UCSD-AML1 (cell line): ENCODE results near the gene GUCA1A.
"Not testable (repeated sequence)": the region's sequence is repeated elsewhere in the genome, so short reads cannot be mapped to it uniquely, and the experiment has no call there.

Experiments
- DNase-seq: peaks from one replicate; lab custom pipeline; 2025; ENCODE audit not compliant: unreplicated experiment; lab: John Stamatoyannopoulos, UW

Gene GUCA1A

DNA sequence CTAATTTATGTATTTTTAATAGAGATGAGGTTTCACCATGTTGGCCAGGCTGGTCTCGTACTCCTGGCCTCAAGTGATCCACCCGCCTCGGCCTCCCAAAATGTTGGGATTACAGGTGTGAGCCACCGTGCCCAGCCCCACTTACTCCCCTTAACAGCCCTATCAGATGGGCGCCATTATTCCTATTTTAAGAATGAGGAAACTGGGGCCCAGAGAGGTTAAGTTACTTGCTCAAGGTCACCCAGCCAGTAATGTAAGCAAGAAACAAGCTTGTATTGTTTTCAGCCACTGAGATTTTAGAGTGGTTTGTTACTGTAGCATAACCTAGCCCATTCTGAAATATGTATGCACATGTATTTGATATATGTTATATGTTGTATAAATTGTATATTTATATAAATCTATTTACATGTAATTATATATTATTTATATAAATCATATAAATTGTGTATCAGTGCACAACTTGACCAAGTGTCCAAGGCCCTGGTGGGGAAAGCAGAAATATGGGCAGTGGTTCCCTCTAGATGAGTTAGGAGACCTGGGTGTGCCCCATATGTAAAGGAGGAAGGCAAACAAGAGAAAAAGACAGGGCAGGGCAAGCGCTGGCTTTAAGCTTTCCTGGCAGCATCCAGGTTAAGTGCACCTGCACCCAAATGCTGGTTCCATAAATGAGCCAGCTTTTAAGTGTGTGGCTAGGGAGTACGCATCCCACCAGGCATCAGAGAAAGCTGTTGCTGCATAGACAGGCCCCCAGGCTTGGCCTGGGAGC, 1.2 kb upstream of the GUCA1A start:
- no peak for DNase-seq

DNA sequence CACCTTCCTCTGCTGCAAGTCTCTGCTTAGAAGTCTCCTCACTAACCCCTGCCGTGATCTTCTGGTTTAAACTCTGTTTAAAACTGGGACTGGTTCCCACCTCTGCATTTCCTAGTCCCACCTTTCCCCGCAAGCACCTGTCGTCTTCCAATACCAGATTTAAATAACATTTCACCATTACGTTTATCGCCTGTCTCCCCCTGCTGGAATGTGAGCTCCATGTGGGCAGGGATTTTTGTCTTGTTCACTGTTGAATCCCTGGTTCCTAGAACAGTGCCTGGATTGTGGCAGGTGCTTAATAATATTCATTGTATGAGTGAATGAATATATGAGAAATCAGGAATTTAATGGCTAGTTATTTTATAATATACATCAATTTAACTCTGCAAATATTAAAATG, 2.7 kb downstream of the GUCA1A start:
- no peak for DNase-seq

DNA sequence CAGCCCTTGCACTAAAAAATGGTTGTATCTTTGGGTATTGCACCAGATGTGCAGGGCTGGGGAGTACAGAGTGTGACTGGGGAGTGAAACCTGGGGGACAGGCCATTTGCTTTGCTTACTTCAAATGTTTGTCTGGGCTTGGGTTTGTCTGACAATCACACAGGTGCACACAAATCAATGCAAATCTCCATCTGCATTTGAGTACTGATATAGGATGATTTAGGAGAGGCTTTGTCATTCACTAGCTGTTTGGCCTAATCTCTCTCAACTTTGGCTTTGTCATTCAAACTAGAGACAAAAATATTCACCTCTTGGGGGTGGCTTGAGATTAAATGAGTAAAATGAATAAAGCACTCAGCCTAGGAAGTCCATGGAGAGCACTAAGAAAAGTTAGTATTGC, 3.8 kb downstream of the GUCA1A start:
- DNase-seq: no peak

DNA sequence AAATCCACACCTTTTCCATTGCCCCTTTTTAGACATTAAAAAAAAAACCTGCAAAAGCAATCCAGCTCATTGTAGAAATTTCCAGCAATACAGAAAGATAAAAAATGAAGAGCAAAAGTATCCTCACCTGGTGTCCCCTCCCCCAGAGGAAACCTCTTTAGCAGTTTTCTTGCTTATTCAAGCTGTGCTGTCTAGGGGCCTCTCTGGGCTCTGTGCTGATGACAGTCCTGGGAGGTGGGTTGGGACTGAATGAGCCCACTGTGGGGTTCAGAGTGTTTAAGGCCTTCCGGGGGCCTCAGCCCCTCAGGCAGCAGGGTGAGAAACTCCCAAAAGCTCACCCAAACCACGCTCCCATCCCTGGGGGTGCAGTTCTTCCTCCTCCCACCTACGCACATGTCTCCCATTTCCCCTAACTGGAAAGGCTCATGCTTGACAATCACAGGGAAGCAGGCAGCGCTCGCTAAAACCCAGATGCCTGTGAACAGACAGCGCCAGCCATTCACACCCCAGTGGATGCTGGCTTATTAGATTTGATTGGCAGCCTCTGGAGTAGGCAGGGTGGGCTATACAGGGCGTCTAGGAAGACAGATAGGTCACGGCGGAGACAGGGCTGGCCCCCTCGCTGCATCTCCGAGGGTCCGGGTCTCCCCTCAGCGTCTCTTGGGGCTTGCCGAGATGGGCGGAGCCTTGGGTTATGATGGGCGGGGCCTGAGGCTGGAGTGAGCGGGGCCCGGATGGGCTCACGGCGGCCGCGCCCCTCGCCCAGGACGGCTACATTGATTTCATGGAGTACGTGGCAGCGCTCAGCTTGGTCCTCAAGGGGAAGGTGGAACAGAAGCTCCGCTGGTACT, 4.6 kb downstream of the GUCA1A start:
- no peak for DNase-seq

GRCh38 chr6:42179261-42179944, 6.2 kb downstream of the GUCA1A start:
- DNase-seq: no peak

DNA sequence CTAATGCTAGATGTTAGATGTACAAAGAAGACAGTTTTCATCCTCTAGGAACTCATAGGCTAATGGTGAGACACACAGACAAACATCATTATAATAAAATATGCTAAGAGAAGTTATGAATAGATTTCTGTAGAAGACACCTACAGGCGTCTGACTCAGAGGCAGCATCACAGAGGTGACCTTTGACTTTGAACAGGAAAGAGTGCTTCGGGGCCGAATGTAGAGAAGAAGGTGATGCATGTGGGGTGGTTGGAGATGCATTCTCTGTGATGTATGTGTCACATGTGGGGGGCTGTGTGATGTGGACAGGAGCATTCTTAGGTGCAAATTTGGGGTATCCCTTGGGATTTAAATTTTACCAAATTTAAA, 6.8 kb downstream of the GUCA1A start:
- no peak for DNase-seq

DNA sequence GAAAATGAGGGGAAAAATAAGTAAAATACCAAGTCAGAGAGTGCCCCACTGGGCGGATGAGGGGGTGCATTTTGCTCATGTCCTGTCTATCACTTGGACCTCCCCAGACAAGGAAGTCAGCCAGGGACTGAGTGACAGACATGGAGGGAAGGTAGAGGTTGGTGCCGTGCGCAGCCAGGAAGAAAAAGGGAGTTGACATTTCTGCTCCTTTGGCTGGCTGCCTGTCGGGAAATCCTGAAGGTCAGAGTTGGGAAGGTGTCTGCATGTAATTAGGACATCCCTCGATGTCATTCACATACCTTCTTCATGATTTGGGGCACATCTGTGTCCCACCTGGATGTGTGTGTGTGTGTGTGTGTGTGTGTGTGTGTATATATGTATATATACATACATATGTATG, 8.9 kb downstream of the GUCA1A start:
- no peak for DNase-seq

GRCh38 chr6:42184475-42184874, 11.3 kb downstream of the GUCA1A start:
- DNase-seq: no peak

- no peak for DNase-seq
Observed at GRCh38 chr6:42185597-42185996, 12.4 kb downstream of the GUCA1A start.

- DNase-seq: no peak
Observed at GRCh38 chr6:42188406-42188805, 15.2 kb downstream of the GUCA1A start.

GRCh38 chr6:42190554-42191183, 17.5 kb downstream of the GUCA1A start:
- DNase-seq: no peak

- DNase-seq: not testable (repeated sequence)
Observed at GRCh38 chr6:42192385-42192784, 19.2 kb downstream of the GUCA1A start.

DNA sequence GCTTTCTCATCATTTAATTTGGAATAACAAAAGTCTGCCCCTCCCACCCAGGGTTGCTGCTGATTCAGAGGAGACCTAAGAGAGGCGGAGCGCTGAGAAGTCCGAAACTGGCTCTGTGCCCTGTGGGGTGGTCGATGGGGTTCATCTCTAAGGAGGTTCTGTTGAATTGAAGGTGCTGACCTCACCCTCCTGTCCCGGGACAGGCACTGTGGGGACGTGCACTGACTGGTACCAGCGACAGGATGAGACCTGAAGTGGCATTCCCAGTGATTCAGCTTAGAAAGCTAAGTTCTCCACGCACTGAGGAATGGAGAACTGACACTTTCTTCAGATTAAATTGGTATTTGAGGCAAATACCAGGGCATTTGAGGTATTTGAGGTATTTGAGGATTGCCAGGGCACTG, 20.3 kb downstream of the GUCA1A start:
- DNase-seq: no peak

DNA sequence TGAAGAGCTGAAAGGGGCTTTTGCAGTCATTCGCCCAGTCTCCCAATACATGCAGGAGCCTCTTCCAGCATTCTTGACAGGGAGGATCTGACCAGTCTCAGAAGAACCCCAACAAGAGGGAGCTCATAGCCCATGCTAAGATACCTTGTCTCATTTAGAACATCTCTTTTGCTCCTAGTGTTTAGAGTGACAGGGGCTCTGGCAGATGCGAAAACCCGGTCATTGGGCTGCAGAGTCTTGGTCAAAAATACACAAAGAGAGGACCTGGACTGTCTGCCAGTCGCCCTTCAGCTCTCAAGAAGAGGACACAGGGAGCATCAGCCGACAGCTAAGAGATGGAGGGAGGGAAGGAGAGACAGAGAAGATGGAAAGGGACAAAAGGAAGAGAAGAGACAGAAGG, 20.9 kb downstream of the GUCA1A start:
- DNase-seq: no peak

DNA sequence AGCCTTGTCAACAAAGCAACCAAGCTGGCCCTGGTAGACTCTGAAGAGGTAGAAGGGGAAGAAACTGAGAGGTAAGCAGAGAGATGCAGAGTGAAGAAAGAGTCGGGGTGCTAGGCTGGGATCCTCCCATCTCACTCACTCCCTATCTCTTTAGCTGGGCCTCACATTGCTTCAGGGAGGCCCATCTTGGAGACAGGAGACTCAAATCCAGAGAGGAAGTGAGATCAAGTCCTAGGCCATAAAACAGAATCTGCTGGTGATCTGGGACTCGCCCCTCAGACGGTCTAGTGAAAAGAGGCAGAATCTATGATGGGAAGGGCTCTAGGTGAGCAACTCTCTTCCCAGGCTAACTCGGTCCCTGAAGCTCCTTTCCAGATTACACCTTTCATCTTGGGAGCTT, 22.3 kb downstream of the GUCA1A start:
- no peak for DNase-seq

GRCh38 chr6:42197555-42198362, 24.6 kb downstream of the GUCA1A start:
- DNase-seq: peak; percentile 48

DNA sequence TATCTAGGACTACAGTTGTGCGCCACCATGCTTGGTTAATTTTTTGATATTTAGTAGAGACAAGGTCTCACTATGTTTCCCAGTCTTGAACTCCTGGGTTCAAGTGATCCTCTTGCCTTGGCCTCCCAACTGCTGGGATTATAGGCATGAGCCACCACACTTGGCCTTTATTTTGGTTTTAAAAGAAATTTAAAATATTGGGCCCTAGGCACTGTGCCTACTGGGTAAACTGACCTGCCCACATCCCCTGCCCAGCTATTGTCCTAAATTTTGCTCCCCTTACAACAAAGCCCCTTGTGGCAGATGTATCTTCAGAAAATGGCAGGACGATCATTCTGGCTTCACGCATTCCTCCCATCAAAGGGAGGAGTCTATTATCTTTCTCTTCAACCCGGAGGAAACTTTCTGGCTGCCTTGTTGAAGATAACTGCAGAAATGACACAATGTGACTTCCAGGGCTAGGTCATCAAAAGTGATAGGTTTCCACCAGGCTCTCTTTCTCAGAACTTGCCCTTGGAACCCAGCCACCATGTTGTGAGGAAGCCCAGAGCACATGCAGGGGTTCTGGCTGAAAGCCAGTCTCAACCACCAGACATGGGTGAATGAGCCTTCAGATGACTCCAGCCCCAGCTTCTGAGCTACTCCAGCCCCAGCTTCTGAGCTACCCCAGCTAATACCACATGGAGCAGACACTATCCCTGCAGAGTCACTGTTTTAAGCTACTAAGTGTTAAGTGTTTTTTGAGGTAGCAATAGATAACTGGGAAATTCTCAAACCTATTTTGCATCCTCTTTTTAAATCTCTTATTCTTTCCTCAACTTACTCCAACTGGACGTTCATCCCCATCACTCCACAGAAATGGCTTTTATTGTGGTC, 26.2 kb downstream of the GUCA1A start:
- no peak for DNase-seq

- no peak for DNase-seq
Observed at GRCh38 chr6:42200035-42200434, 26.9 kb downstream of the GUCA1A start.

DNA sequence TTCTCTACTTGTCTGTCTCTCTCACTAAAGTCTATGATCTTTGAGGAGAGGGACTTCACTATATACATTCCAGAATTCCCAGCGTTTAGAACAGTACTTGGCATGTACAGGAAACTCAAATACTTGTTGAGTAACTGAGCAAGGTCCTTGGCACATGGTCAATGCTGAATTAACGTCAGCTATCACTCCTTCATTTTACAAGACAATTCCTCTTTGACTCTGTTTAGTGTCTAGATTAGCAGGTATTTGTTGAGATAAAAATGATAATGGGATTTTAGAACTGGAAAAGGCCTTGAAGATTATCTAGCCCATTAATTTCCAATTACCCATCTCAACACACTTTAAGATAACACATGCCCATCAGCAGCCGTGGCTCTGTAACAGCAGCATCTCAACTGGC, 28.2 kb downstream of the GUCA1A start:
- DNase-seq: no peak
